GM21367 (cell line): ENCODE data around the gene ZNF280B.

Experiments used
- ATAC-seq: cut with Tn5 transposase; IDR thresholded peaks from one replicate; pipeline ENCODE4 v1.9.1; 2021; ENCODE audit not compliant: unreplicated experiment

ZNF280B gene

GRCh38 chr22:22508274-22509176 is at the start of gene ZNF280B:
Gene ZNF280B (minus strand): TSS chr22:22508742. CDS start chr22:22489398, 19,344 bp downstream.
- peak; percentile 82 for ATAC-seq

DNA sequence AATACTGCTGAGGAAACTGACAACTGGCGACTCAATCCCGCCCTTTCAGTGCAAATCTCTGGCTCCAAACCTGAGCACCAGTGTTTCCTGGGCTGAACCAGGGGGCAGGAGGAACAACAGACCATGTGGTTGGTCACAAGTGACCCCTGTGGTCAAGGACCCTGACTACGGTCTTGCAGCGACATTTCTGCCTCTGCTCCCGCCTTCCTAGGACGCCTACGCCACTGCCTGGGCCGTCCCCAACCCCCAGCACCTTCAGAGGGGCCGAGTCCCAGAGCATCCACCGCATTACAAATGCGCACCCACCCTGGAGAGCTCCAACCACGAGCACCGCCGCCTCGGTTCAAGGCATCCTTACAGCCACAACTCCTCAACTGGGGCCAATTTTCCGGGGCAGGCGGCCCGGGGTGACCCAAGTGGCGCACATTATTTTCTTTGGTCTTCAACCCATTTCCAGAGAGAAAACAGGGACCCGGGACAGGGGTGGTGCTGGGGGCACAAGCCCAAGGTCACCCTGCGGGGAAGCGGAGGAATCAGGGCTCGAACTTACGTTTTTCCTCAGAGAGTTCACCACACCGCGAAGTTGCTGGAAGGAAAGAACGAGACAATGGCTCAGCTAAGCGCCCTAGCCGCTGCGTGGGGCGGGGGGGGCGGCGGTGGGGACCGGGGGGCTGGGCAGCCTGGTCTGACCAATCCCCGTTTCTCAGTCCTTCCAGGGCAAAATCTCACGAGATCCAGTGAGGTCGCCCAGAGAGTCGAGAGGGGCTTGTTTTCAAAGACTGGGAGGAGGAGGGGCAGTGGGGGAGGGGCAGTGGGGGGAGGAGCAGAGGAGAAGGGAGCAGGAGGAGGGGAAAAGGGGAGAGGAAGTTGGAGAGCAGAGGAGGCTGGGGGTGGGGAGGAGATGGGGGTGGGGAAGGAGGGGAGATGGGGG is 48.7 kb upstream of the ZNF280B start:
- no peak for ATAC-seq

DNA sequence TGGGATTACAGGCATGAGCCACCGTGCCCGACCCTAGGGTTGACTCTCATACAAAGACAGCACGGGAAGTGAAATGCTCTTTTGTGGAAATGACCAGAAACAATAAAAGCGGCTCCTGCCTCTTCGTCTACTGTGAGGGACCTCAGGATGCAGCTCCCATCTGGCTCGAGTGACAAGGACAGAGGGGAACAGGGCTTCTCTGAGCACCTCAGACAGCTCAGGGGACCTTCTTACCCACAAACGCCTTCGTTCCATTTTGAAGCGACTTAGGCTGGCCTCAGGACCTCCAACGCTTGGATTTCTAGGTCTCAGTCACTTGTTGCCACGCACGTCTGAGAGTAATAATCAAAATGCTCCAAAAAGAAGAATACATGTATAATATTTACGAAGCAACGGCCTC is 48.0 kb upstream of the ZNF280B start:
- ATAC-seq: no peak

DNA sequence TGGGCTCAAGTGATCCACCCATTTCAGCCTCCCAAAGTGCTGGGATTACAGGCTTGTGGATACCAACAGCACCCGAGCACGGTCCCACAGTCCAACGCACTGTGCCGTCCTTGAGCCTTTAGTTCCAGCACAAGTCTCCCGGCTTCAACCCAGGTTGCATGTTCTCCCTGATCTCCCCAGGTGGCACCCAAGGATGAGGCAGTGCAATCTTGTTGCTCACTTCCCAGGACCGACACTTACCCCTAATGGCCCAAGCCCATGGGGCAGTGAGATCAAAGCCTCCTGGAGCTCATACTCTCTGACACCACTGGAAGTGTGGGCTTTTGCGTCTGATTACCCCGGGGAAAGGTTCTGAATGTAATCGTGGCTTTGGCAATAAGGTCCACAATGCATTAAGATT is 47.1 kb upstream of the ZNF280B start:
- ATAC-seq: no peak

- no peak for ATAC-seq
These were observed 46.2 kb upstream of the ZNF280B start for GRCh38 chr22:22554587-22555284.

DNA sequence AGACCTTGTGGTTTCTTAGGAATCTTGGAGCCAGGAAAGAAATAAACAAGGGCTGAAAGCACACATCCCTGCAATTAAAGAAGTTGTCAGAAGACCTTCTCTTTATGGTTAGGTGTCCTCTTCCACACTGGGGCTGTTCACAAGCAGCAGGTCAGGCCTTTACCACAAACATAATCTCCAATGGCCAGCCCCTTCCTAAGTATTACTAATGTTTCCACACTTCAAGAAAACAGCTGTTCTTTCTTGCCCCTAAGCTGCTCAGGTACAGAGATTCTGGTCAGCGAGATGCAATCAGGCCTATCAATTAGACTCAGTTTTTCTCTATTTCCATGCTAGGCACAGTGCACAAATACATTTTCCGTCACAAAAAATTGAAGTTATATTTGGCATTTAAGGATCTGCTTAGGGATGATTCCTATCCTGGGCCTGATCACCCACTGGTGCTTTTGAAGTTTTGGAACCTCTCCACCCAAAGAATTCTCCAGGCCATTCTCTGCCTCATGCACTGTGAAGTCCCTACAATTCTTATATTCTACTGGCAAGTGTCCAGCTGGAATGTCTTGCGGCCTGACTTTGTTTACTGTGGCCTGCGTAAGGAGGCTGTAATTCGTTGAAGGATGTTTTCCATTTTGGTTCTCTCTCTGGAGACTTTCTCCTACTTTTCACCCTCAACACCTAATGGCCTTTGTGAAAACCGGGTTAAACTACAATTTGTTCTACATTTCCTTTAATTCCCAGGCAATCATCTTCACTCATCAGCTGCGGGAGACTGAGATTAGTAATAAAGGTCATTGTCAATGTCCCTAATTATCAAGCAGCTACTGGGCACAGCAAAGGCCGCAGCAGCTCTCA is 45.4 kb upstream of the ZNF280B start:
- ATAC-seq: no peak

- no peak for ATAC-seq
These were observed 44.6 kb upstream of the ZNF280B start for GRCh38 chr22:22553141-22553540.

- no peak for ATAC-seq
These were observed 44.1 kb upstream of the ZNF280B start for GRCh38 chr22:22552630-22553029.

GRCh38 chr22:22550789-22551434 is 42.4 kb upstream of the ZNF280B start:
- ATAC-seq: no peak

DNA sequence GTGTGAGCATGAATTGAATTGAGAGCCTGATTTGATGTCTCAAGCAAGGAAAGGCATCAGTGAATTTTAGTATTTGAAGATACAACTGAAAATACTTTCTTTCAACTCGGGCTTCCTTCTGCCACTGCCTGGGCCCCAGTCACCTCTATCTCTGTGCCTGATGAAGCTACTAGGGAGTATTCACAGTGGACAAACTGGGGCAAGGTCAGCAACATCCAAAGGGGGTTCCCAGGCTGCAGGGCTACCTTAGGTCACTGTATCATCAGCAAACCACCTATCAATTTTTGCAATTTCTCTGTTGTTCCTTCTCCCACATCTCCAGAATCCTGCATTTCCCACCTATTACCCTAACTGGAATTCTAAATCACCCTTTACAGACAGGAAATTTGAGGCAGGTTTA is 40.4 kb upstream of the ZNF280B start:
- ATAC-seq: no peak

DNA sequence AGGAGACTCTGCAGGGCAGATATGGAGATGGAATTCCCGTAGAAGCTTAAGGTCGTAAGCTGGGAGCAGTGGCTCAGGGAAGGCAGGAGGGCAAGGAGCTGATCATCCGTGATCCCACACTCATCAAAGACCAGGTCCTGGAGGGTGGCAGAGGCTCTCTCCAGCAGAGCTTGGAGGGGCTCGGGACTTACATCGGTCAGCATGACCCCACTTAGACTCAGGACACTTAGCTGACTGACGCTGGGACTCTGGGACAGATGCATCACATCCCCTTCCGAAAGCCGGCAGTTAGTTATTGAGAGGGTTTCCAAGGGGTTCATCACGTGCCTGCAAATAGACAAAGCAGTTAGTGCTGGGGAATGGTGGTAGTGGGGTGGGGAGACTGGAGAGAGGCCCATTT is 39.8 kb upstream of the ZNF280B start:
- no peak for ATAC-seq

GRCh38 chr22:22547692-22548300 is 39.3 kb upstream of the ZNF280B start:
- ATAC-seq: no peak

DNA sequence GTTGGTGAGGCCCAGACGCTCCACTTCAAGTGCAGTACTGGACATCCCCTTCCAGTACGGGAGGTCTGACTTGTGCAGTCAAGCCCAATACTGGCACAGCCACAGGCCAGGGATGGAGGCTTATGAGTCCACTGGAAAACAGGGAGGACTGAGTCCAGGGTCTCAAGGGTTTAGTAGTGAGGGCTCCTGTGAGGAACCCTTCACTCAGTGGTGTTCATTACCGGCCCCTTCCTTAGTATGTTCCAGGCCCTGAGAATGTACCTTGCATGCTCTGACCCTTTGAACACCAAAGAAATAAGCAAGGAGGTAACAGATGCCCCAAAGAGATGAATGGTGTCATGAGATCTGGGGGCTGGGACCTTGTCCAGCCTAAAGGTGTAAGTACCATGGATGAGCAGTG is 38.7 kb upstream of the ZNF280B start:
- no peak for ATAC-seq

GRCh38 chr22:22546490-22546889 is 37.9 kb upstream of the ZNF280B start:
- ATAC-seq: no peak

DNA sequence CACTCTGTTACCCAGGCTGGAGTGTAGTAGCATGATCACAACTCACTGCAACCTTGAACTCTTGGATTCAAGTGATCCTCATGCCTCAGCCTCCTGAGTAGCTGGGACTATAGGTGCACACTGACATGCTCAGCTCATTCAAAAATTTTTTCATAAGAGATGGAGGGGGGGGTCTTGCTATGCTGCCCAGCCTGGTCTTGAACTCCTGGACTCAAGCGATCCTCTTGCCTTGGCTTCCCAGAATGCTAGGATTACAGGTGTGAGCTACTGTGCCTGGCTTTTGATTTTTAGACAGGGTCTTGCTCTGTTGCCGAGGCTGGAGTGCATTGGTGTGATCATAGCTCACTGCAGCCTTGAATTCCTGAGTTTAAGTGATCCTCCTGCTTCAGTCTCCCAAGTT is 36.5 kb upstream of the ZNF280B start:
- ATAC-seq: no peak

DNA sequence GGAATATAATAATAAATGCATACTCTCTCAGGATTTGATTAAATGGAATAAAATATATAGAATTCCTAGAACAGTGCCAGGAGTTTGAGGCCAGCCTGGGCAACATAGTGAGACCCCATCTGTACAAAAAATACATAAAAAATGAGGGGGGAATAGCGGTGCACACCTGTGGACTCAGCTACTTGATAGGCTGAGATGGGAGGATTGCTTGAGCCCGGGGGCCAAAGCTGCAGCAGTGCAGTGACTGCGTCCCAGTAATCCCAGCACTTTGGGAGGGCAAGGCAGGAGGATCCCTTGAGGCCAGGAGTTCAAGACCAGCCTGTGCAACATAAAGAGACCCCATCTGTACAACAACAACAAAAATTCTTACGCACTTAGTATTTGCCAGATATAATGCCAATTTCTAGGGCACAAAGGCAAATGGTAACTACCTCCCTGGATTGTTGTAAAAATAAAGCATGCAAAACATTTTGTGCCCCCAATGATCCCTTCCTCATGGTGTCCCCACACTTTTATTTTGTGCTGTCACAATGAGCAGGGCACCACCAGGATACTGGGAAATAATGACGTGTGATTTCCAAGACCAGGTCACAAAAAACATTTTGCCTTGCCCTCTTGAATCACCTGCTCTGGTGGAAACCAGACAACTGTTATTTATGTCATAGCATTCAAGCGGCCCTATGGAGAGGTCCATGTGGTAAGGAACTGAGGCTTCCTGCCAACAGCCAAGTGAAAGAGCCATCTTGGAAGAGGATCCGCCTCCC is 29.9 kb upstream of the ZNF280B start:
- ATAC-seq: no peak

DNA sequence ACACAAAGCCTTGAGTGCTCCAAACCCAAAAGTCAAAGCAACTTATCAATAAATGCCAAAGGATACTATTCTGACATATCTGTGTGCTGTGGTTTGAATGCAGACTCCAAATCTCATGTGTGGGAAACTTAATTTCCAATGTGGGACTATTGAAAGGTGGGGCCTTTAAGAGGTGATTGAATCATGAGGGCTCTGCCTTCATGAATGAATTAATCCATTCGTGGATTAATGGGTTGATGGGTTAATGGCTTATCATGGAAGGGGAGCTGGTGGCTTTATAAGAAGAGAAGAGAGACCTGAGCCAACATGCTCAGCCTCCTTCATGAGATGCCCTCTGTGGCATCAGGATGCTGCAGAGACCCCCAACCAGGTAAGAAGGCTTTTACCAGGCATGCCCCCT is 28.4 kb upstream of the ZNF280B start:
- ATAC-seq: no peak

DNA sequence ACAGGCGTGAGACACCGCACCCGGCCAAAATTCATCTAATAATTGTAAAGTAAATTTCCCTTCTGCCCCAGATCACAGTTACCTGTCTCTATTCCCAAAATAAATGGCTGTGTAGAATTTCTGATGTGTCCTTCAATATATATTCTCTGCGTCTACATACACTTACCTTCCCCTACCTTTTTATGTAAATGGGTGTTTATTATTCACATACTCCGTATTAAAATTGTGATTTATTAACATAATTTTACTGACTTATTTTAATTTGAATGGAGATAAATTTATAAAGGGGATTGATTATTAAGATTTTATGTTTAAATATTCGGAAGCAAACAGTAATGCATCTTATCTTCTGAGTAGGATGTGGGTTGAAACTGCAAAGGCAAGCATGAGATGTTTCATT is 28.0 kb upstream of the ZNF280B start:
- ATAC-seq: no peak

- ATAC-seq: no peak
These were observed 27.1 kb upstream of the ZNF280B start for GRCh38 chr22:22535662-22536061.
